NB4 (cell line): Measurements from ENCODE around the gene ARL4C.

Experiments
- DNase-seq: peaks from one replicate; pipeline ENCODE4 v3.0.0; 2010; ENCODE audit warnings: low read depth
- H3K4me3 ChIP-seq: one replicate; pipeline ENCODE4 v1.5.1; 2011; ENCODE audit warnings: mild to moderate bottlenecking, low read depth, low read length, moderate library complexity
- MYC ChIP-seq: IDR thresholded peaks from 2 replicates; pipeline ENCODE4 v1.6.1; 2011; ENCODE audit warnings: low read depth, low read length
- POLR2A ChIP-seq: IDR thresholded peaks from 2 replicates; pipeline ENCODE4 v1.6.1; 2011; ENCODE audit warnings: mild to moderate bottlenecking; ENCODE audit not compliant: insufficient read length; ENCODE audit errors: extremely low read depth
- TF ChIP-seq, protein P1 (sequence below): IDR thresholded peaks from one replicate; pipeline ENCODE4 v1.5.1; 2012; ENCODE audit warnings: low read depth, low read length
- TF ChIP-seq, protein P2 (sequence below): IDR thresholded peaks from 2 replicates; pipeline ENCODE4 v1.6.1; 2011; ENCODE audit warnings: low read depth, low read length

Gene ARL4C

DNA sequence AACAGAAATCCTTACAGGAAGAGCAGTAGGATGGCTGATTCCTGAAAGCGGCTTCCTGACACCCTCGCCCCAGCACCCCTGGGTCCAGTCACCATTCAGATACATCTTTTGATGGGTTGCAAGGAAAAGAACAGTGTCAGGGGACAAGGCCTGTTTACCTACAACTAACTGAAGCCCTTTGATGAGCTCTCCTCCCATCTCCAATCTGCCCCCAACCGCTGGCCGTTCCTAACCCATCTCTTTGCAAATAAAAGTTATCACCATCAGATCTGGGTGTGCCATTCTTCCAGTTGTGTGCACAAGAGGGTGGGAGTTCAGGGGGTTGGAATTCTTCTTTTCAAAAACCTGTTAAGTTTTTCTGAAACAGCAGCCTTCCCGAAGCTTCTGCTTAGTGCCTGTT is 48.9 kb downstream of the ARL4C start:
- H3K4me3 ChIP-seq = no peak overlapping the region
- TF ChIP-seq, protein P1, sequence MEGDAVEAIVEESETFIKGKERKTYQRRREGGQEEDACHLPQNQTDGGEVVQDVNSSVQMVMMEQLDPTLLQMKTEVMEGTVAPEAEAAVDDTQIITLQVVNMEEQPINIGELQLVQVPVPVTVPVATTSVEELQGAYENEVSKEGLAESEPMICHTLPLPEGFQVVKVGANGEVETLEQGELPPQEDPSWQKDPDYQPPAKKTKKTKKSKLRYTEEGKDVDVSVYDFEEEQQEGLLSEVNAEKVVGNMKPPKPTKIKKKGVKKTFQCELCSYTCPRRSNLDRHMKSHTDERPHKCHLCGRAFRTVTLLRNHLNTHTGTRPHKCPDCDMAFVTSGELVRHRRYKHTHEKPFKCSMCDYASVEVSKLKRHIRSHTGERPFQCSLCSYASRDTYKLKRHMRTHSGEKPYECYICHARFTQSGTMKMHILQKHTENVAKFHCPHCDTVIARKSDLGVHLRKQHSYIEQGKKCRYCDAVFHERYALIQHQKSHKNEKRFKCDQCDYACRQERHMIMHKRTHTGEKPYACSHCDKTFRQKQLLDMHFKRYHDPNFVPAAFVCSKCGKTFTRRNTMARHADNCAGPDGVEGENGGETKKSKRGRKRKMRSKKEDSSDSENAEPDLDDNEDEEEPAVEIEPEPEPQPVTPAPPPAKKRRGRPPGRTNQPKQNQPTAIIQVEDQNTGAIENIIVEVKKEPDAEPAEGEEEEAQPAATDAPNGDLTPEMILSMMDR = no peak
- TF ChIP-seq POLR2A = no peak
- TF ChIP-seq MYC = no peak
- TF ChIP-seq, protein P2, sequence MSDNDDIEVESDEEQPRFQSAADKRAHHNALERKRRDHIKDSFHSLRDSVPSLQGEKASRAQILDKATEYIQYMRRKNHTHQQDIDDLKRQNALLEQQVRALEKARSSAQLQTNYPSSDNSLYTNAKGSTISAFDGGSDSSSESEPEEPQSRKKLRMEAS = no peak
- no peak for DNase-seq

DNA sequence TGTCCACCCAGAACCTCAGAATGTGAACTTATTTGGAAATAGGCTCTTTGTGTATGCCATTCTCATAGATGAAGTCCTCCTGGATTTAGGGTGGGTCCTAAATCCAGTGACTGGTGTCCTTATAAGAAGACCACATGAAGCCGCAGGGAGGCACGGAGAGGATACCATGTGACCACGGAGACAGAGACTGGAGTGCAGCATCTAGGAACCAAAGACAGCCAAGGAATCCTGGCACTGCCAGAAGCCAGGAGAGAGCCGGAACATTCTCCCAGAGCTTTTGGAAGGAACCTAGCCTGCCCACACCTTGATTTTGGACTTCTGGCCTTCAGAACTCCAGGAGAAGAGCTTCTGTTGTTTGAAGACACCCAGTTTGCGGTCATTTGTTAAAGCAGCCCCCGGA is 49.7 kb downstream of the ARL4C start:
- TF ChIP-seq MYC (no peak), POLR2A (no peak)
- TF ChIP-seq, protein P1 = no peak
- TF ChIP-seq, protein P2 = no peak
- no peak overlapping the region for H3K4me3 ChIP-seq
- no peak for DNase-seq

DNA sequence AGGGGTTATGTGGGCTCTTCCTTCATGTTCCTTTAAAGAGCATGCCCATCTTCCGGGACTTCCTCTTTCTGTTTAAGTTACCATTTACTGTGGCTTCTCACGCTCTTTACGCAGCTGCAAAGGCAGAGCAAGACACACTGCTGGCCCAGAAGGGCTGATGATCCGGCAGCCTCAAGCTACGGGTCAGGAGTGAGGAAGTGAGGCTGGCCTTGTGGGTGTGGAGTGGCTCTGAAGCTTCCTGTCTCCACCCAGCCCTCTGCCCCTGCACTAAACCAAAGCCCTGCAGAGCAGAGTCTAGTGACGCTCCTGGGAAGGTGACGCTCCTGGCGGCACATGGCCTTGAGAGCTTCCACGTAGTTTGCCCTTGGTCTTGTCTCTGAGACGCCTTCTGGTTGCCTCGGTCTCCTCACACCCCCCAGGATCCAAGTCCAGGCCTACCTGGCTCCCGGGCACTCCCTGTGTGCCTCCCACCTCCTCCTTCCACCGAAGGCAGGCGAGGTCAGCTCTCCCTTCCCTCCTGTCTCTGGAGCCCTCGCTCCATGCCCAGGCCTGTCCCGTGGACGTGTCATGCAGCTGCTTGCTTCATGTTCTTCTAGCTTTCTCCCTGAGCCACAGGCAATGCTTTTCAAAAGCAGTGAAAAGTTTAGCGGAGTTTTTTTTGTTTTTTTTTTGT is 50.3 kb downstream of the ARL4C start:
- no peak overlapping the region for H3K4me3 ChIP-seq
- DNase-seq = peak; percentile 83
- TF ChIP-seq, protein P1 = no peak
- no peak for TF ChIP-seq POLR2A
- TF ChIP-seq MYC = peak; percentile 32; the same call in 1 of the 2 replicates
- TF ChIP-seq, protein P2 = peak; percentile 9; the same call in 1 of the 2 replicates

DNA sequence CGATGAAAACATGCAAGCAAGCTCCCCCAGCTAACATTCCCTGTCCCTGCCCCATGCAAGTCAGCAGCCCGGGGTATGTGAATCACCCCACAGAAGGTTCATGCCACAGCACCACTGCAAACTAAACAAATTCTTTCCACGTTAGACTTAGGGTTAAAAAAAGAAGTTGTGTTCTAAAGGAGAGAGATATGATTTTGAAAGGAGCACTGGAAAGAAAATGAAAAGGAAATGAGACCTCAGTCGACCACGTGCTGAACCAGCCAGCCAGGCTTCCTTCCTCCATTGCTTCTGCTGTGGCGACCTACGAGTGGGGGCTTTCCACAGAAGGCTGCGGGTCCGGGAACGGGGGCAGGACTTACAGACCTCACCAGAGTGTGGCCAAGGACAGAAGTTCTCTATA is 52.0 kb downstream of the ARL4C start:
- no peak for DNase-seq
- no peak for TF ChIP-seq POLR2A
- no peak for TF ChIP-seq MYC
- TF ChIP-seq, protein P1 = no peak
- TF ChIP-seq, protein P2 = peak; percentile 23; the same call in 1 of the 2 replicates
- H3K4me3 ChIP-seq = no peak overlapping the region

DNA sequence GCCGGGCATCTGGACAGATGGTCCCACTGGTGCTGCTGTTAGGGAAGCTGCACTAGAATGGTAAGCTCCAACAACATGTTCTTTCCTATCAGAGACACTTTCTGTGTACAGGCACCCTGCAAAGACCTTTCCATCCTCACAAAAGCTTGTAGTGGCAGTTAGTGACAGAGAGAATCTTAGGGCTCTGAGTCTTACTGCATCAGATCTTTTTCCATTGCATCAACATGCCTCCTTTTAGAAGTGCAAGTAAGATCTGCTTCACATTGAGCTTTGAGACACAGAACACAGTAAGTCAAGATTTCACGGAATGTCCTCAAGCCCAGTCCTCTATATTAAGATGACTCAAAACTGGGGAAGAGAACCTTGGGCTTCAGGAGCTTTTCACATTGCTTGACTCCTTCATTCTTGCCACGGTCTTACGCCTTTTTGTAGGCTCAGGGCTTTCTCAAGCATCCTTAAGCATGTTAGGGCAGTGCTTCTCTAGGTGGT is 52.6 kb downstream of the ARL4C start:
- TF ChIP-seq, protein P1 = no peak
- TF ChIP-seq MYC (no peak), POLR2A (no peak)
- TF ChIP-seq, protein P2 = no peak
- H3K4me3 ChIP-seq = no peak overlapping the region
- DNase-seq = no peak
